Anterior cingulate cortex (tissue), 58 donors: ENCODE data around the gene VASP.

Experiments used
- DNase-seq, 58 donors: peaks; one replicate each; lab custom pipeline; 2025; lab: John Stamatoyannopoulos, UW

VASP gene

DNA sequence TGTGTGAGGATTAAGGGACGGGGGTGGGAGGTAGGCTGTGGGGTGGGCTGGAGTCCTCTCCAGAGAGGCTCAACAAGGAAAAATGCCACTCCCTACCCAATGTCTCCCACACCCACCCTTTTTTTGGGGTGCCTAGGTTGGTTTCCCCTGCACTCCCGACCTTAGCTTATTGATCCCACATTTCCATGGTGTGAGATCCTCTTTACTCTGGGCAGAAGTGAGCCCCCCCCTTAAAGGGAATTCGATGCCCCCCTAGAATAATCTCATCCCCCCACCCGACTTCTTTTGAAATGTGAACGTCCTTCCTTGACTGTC, 34.0 kb upstream of the VASP start:
- DNase-seq, result no peak

DNA sequence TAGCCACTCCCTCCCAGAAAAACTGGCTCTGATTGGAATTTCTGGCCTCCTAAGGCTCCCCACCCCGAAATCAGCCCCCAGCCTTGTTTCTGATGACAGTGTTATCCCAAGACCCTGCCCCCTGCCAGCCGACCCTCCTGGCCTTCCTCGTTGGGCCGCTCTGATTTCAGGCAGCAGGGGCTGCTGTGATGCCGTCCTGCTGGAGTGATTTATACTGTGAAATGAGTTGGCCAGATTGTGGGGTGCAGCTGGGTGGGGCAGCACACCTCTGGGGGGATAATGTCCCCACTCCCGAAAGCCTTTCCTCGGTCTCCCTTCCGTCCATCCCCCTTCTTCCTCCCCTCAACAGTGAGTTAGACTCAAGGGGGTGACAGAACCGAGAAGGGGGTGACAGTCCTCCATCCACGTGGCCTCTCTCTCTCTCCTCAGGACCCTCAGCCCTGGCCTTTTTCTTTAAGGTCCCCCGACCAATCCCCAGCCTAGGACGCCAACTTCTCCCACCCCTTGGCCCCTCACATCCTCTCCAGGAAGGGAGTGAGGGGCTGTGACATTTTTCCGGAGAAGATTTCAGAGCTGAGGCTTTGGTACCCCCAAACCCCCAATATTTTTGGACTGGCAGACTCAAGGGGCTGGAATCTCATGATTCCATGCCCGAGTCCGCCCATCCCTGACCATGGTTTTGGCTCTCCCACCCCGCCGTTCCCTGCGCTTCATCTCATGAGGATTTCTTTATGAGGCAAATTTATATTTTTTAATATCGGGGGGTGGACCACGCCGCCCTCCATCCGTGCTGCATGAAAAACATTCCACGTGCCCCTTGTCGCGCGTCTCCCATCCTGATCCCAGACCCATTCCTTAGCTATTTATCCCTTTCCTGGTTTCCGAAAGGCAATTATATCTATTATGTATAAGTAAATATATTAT, 33.3 kb upstream of the VASP start:
- DNase-seq, result no peak

DNA sequence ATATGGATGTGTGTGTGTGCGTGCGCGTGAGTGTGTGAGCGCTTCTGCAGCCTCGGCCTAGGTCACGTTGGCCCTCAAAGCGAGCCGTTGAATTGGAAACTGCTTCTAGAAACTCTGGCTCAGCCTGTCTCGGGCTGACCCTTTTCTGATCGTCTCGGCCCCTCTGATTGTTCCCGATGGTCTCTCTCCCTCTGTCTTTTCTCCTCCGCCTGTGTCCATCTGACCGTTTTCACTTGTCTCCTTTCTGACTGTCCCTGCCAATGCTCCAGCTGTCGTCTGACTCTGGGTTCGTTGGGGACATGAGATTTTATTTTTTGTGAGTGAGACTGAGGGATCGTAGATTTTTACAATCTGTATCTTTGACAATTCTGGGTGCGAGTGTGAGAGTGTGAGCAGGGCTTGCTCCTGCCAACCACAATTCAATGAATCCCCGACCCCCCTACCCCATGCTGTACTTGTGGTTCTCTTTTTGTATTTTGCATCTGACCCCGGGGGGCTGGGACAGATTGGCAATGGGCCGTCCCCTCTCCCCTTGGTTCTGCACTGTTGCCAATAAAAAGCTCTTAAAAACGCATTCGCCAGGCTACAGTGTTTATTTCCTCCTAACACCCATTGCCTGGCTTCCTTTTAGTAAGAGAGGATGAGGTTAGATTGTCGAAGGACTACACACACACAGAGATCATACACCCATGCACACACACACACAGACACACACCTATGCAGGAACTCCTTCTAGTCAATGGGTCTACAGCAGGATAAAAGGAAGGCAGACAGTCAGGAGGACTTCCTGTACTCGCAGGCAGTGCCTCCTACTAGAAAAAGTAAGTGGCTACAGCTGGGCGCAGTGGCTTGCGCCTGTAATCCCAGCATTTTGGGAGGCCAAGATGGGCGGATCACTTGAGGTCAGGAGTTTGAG, 32.4 kb upstream of the VASP start:
- no peak for DNase-seq

DNA sequence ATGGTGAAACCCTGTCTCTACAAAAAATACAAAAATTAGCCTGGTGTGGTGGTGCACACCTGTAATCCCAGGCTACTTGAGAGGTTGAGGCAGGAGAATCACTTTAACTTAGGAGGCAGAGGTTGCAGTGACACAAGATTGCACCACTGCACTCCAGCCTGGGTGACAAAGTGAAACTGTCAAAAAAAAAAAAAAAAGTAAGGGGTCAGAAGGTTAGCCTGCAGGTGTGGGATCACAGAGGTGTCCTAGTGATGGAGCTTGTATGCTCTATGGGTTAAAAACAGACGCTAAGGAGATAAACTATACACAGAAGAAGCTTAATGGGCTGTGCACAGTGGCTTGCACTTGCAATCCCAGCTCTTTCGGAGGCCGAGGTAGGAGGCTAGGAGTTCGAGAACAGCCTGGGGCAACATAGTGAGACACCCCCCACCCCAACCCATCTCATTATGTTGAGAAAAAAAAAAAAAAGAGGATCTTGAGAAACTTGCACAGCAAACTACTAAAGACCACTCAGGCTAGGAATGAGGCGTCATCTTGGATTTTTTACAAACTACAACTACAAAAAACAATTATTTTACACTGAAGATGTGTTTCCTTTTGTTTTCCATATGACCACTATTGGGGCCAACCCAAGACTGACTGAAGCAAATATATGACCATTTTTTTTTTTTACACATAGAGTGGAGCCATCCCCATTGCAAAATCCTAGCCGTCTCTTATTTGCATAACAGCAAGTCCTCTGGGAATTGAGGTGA, 31.6 kb upstream of the VASP start:
- DNase-seq, result no peak

DNA sequence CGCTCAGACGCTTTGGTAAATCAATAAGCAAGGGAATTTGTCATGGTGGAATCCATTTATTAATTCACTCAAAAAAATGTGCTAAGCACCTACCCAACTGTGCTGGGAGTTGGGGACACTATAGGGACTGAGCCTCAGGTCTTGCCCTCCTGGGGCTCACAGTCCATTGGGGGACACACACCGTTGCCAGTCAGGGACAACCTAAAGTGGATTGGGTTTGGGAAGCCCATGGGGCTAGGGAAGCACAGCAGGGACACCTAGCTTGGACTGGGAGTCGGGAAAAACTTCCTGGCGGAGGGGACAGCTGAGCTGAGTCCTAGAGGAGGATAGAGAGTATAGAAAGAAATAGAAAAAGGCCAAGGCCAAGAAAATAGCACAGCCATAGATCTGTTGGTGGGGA, 31.0 kb upstream of the VASP start:
- DNase-seq, result no peak

DNA sequence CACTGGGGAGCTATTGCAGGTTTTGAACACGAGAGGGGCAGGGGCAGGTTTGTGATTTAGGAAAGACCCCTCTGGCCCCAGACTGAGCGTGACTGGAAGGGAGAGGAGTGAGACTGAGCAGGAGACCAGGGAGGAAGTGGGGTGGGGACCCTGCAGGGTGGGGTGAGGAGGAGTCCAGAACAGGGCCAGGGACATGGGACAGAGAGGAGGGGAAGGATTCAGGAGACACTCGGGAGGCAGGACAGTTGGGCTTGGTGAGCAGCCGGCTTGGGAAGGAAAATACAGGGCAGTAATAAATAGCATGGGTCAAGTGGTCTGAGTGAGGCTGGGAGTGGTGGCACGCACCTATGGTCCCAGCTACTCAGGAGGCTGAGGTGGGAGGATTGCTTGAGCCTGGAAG, 30.1 kb upstream of the VASP start:
- no peak for DNase-seq

DNA sequence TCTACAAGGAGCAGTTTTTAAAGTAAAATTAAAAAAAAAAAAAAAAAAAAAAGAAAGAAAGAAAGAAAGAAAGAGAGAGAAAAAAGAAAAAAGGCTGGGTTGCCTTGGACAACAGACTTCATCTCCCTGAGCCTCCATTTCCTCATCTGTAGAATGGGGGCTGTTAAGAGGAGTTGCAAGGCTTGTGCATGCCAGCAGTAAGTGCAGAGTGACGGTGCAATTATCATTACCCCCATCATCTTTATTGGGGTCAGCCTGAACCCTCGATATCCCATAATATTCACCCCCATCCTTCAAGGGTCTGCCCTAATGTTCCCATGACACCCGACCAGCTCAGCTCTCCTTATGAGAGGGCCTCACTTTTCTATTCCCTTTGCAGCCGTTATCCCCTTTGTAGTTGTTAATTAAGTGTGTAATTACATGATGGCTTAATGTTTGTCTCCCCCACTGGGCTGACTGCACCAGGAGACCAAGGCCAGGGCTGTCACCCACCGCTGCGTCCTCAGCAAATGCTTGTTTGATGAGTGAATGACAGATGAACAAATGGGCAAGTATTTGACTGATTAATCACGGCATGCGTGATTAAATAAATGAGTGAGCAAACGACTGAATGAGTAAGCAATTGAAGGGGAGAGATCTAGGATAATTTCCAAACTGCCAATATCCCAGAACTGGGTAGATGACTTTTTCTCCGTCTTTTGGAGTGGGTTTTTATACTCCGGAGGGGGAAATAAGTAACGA, 29.4 kb upstream of the VASP start:
- peak in 4 of 58 donors; percentile 13 to 49 (median 46) for DNase-seq

DNA sequence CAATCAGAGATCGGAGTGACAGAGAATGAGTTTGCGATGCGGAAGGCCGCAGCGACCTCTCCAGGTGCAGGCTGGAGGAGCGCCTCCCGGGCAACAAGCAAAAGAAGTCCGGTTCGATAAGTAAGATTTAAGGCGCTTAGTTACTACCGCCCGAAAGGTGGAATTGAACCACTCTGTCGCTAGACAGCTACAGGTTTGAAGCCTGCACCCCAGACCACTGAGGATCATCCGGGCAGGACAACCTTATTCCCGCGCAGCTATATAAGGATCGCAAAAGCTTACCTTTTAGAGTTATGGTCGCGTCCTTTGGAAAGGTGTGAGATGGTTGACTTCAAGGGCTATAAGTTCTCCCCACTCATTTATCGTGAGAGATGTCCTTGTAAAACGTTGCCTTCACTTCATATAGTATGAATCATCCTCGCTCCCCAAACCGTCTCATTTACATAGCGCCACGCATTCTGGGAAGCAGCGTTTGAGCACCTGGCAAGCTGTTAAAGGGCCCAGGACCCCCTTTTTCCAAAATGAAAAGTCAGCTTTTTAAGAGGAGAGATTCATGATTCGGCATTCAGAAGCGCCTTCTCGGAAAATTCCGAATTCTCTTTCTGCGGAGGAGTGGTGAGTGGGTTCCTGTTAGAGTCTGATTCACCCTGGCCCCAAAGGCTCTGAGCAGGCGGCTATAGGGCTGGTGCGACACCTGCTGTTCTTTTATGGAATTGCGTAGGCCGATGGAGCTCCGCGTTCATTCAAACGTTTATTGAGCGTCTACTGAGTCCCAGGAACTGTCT, 28.6 kb upstream of the VASP start:
- peak in 57 of 58 donors; percentile 19 to 95 (median 77) for DNase-seq

DNA sequence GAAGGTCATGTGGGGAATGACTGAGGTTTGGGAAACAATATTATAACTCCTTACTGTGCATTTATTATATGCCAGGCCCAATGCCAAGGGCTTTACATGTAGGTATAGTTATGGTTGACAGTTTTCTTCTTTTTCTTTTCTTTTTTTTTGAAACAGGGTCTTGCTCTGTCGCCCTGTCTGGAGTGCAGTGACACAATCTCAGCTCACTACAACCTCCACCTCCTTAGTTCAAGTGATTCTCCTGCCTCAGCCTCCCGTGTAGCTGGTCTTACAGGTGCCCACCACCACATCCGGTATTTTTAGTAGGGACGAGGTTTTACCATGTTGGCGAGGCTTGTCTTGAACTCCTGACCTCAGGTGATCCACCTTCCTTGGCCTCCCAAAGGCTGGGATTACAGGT, 24.2 kb upstream of the VASP start:
- DNase-seq, result no peak

DNA sequence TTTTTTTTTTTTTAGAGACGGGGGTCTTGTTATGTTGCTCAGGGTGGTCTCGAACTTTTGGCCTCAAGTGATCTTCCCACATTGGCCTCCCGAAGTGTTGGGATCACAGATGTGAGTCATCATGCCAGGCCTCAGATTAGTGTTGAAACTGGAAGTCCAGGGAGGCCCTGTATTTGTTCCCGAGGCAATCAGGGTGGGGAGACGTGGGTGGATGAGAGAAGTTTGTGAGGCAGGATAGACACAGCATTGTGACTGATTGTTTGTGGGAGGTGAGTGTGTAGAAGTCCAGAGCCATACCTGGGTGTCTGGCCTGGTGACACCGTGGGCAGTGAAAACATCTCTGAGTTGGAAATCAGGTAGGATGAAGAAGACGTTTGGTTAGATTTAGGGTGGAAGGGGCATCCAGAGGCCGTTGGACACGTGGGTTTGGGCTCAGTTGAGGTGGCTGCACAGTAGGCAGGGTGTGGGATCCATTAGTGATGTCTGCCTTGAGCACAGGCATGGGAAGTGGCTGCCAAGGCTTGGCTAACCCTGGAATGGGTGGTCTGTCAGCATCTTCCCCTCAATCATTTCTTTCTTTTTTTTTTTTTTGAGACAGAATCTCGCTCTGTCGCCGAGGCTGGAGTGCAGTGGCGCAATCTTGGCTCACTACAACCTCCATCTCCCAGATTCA, 22.9 kb upstream of the VASP start:
- DNase-seq, result no peak

DNA sequence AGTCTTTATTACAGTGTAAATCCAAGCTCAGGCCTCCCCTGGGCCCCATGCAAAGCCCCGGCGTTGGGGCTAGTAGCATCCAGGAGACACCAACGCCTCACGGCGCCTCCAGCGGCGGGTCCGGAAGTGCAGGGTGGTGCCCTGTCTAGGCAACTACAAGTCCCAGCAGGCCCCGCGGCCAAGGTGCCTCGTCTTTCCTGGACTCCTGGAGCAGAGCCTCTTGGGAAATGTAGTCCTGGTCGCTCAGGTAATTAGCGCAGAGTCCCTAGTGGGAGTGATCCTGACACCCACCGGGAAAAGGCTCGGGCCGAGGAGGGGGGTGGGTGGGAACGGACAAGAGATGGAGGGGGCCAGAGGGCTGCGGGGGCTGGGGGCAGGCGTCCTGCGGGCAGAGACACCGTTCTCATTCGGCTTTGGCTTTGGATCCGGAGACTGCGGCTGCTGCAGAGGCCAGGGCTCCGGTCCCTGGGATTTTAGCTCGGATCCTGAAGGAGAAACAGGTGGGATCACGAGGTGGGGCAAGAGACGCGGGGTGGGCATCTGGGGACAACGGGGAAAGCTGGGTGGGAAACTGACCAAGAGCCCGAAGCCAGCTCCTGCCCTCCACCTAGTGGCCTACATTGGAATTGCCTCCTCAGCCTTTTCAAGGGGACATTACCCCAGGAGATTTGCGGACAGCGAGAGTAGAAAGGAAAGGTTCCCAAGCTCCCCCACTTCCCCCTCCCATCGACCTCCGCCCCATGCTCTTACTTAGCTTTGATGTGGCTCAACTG, 21.8 kb upstream of the VASP start:
- peak; percentile 39 to 98 (median 92) for DNase-seq

DNA sequence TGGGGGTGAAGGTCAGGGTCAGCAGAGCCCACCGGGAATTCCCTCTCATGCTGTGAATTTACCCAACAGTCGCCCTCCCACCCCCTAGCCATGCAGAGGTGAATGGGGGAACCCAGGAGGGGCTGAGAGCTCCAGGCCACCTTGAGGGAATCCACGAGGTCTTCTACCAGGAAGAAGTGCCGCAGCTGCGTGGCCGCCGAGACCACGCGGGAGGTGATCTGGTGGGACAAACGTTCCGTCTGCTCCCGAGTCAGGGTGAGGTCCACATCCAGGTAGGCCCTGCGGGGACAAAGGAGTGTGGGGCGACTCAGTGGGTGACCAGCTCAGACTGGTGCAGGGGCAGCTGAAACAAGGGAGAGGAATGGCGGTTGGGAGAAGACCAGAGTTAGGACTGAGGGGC, 18.6 kb upstream of the VASP start:
- no peak for DNase-seq

DNA sequence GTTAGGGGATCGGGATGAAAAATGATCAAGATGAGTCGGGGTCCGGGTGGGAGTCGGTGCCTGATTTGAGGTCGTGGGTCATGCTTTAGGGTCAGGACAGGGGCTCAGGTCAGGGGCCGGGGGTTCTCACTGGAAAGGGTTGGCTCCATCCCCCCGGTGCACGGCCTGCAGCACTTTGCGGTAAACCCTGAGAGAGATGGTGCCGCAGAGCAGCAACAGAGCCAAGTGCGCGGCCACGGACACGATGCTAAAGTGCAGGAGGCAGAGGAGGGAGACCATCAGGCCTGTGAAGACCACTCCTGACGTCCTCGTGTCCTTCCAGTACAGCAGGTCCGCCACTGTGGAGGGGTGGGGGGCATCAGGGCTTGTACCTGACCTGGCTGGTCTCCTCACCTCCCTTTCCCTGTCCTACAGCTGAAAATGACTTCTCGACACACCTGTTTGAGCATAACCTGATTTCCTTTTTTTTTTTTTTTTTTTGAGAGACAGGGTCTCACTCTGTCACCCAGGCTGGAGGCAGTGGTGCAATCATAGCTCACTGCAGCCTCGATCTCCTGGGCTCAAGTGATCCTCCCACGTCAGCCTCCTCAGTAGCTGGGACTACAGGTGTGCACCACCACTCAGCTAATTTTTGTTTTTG, 17.9 kb upstream of the VASP start:
- no peak for DNase-seq

DNA sequence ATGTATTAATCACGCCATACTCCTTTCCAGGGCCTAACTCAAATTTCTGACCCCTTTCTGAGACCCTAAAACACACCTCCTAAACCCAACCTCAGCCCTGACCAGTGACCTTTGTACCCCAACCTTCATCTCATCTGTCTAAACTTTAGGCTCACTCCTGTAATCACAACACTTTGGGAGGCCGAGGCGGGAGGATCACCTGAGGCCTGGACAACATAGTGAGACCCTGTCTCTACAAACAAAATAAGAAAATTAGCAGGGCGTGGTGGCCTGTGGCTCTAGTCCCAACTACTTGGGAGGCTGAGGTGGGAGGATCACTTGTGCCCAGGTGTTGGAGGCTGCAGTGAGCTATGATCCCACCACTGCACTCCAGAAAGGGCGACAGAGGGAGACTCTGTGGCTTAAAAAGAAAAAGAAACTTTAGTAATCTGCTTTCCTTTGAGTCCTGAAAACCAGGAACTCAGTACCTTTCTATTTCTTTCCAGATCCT, 15.1 kb upstream of the VASP start:
- no peak for DNase-seq

DNA sequence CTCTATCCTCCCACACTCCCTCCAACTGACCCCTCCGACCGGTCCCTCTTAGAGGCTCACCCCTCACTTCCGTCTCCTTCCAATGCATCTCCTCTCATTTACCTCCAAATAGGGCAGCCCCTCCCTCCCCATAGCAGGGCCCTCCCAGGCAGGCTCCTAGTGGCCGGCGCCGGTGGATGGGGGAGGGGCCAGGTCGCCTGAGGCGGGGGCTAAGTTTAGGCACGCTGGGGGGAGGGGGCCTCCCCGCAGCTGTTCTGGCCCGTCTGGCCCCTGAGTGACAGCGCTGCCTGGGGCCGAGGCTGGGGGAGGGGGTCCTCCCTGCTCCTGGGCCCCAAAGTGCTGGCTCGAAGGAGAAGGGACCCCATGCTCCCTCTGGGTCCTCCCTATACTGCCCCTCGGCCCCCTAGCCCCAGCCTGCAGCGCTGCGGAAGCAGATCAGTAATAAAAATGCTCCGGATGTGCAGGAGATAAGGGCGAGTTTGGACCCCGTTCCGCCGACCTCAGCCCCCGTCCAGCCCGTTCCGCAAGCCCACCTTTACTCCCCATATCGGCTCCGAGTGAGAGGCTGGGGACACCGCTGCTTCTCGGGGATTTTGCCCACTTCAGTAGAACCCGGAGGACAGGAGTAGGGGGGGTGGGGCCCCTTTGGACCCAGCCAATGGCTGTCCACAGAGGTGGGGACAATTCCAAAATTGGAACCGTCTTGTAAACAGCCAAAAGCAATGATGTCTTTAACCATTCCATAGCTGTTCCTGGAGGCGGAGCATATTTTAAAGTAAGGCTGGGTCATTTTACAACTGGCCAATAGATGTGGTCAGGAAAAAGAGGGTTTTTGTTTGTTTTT, 14.4 kb upstream of the VASP start:
- peak in 35 of 58 donors; percentile 9 to 80 (median 33) for DNase-seq

DNA sequence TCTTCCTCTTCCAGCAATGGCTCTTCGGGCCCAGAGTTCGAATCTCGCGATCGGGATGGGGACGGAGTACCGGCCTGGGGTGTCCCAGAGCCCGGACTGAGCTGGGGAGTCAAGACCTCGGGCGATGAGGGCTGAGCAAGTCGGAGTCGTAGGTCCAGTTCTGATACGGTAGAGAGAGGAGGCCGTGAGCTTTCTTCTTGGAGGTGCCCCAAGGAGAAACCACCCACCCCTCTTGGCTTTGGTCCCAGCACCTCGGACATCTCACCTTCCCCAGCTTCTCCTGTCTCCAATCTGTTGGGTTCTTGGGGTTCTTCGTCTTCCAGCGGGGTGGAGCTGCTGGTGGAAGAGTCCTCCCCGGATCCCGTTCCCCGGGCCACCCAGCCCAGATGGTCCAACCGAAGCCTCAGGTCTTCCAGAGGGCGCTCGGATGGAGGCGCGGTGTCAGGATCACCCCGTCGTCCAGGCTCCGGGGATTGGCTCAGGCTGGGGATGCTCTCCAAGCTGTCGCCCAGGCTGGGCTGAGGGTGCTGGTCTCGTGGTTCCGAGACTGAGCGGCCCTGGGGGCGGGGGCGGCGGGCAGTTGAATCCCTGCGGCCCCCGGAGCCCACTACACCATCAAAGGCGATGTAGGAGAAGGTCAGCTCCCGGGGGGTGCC, 12.9 kb upstream of the VASP start:
- DNase-seq, result no peak
